Stimulated activated CD4-positive, alpha-beta T cell treated with anti-CD3 and anti-CD28 coated beads, Interleukin-12 subunit alpha, Interleukin-12 subunit beta, amount 100 ng/mL, for 48 hours (primary cell): ENCODE data around the gene SYVN1.
A peak's percentile ranks its signal among the peaks of the same experiment; 100 is the strongest.
"Not testable (repeated sequence)": the region's sequence is repeated elsewhere in the genome, so short reads cannot be mapped to it uniquely, and the experiment has no call there.

Source experiments
- DNase-seq, 3 donors: peaks; one replicate each; pipeline ENCODE4 v3.0.0-alpha.2; 2020; ENCODE audit warnings: low read depth in 2 of 3, low spot score in 1 of 3

Gene SYVN1

DNA sequence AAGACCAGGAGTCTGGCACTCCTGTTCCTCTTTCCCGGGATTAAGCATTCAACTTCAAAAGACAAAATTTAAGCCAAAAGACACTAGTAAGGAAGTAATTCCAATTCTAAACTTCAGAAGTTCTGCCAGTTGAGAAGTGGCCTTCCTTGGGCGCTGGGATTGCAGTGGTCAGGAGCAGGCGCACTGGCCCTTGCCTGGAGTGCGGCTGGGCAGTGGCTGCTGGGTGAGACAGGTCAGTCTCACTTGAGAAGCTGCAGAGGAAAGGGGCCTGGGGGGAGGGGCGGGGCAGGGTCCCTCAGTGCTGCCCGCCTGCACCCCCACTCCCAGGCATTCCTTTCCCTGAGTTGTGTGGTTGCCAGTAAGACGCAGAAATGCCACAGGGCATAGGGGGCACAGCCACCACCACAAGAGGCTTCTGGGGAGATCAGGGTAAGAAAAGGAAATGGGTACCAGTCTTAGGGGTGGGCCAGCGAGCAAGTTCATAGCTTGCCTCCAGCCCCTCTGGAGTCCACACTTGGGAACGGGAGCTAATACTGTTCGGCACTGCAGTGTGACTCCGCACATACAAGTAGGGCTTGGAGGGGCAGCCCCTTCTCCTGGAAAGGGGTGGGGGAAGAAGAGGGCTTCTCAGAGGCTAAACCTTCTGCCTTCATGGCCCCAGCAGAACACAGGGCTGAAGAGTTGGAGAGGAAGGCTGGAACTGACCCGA is 6.7 kb downstream of the SYVN1 start:
- DNase-seq, result no peak

DNA sequence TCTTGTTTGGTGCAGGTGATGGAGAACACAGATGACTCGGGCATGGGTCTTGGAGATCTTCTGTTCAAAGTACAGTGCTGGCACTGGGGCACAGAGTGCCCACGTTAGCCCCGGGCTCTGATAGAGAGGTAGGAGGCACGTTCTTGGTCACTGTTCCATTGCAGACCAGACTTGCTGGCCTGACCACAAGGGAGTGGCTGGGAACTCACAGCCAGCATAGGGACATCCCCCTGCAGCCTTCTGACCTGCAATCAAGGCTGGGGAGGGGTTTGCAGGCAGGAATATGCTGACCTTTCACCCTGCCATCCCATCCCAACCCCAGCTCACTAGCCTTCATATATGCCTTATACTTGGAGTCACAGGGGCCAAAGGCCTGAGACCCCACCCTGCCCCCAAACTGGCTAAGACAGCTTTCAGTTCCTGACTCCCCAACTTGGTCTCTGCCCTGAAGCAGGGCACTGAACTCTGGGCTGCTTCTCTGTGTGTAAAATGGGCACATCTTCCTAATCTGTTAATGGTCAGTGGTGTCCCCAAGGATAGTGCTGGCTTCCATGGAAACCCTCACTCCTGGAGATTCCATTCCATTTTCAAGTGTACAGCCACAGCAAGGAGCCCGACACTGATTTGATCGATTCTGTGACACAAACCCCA is 7.6 kb downstream of the SYVN1 start:
- DNase-seq, result no peak

DNA sequence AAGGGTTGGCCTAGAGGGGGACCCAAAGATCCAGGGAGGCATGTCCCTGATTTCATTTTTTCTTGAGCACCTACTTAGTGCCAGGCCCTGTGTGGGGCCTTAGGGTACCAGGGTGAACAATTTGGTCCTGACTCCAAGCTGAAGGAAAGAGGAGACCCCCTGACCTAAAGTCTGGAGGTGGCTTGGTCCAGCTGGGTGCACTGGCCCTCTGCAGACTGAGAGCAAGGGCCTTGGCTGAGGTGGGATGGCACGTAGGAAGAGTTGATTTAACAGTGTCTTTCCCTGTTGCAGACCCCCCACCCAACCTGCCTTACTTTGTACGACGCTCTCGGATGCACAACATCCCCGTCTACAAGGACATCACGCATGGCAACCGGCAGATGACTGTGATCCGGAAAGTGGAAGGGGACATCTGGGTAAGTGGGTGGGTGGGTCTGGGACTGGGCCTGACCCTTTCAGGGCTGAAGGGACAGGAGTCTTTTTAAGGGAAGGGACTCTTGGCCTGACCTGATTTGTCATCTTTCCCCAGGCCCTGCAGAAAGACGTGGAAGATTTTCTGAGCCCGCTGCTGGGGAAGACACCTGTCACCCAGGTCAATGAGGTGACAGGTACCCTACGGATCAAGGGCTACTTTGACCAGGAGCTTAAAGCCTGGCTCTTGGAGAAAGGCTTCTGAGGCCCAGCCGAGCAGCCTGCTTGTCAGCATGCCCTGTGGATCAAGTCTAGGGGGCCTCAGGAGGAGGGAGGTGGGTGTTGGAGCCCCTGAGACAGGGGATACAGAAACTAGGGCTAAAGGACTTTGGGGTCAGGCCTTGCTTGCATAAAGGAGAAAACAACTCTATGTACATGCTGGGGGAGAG is 8.9 kb downstream of the SYVN1 start:
- no peak for DNase-seq

DNA sequence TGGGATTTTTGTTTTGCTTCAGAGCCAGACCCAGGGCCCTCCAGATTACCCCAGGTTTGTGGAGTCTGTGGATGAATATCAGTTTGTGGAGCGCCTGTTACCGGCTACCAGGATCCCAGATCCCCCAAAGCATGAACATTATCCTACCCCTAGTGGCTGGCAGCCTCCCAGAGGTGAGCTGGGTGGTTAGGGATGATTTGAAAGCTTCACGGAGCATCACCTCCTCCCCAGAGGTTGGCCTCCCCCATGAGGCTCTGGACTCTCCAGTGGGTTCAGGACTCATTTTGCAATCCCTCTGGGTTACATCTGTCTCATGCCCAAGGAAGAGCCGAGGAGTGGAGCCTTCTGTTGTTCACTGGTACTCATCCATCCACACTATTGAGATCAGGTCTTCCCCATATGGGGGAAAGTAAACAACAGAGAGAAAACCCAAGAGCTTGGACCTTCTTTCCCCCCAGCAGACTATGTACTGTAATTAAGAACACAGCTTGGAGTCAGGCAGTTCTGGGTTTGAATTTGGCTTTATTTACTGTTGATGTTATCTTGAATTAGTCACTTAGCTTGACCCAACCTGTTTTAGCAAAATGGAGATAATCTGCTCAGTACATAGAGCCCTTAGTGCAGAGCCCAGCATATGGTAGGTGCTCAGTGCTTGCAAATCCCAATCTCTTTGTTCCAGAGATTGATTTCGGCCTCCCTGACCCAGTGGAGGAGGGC is 9.7 kb downstream of the SYVN1 start:
- no peak for DNase-seq

DNA sequence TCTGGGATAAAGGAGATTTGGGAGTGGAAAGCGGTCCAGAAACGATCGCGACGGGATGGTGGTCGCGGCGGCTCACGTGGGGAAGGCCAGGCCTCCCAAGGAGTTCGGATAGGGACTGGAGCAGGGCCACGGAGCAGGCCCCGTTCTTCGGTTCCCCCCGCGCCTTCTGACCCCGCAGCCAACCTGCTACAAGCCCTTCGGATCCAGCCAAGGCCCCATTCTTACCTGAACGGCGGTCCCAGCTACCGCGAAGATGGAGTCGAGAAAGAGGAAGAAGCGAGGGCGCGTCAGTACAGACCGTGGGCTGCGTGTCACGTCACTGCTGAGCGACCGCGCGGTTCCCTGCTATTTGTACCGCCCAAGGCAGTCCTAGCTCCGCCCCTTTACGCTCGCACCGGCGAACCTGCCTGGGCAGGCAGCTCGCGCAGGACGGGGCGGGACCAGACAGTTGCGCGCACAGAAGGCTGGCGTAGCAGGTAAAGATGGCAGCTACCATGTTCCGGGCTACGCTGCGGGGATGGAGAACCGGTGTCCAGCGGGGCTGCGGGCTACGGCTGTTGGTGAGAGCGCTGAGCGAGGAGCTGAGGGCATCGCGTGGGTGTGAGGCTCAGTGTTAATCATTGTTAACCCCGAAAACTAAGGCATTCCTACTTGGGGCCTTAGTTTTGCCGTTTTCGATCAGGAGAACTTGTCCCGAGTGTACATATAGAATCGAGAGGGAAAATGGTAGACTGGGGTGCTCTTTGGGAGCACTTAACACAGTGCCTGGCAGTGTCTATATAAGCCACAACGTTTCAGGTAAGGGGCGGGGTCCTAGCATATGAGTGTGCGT is 12.2 kb downstream of the SYVN1 start, which contains the start of the genes FAU and MRPL49:
Gene FAU, minus strand, starts transcription at position 270 of the 832 bp plus-strand sequence. CDS start 321 bp downstream, outside the sequence.
Gene MRPL49, plus strand, starts transcription at position 457 of the 832 bp plus-strand sequence. Its CDS starts 26 bp downstream, at position 483.
- DNase-seq, result peak; percentile 97 to 99 (median 97)

DNA sequence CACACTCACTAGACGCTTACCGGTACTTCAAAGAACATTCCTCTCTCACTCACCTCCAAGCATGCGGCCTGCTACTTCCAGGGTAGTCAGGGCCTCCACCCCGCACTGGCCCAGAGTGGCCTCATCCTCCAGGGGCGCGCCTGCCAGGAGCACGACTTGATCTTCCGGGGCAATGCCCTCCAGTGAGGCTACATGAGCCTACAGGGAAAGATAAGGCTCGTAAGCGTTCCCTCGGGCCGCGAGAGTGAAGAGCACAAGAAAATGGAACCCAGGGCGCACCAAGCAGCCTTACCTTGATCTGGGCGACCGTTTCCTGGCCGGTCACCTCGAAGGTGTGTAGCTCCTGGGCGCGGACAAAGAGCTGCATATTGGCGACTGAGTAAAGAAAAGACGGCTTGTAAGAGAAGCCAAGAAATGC is 12.9 kb downstream of the SYVN1 start:
- no peak for DNase-seq

DNA sequence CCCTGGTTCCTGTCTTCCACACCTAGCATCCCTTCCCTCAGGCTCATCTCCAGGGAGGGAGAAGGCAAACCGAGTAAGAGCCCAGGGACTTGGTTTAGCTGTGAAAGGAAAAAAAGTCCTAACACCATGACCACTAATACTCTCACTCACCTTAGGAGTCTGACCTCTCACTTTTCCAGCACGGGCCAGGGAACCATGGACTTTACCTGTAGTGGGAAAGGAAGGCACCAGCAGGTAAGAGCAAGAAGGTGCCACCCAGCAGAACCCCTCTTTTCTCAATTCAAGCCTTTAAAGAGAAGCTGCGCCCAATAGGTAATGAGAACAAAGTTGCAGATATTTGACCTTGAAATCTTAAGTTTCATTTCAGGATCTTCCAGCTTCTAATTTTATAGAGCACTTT is 13.5 kb downstream of the SYVN1 start:
- DNase-seq, result no peak

DNA sequence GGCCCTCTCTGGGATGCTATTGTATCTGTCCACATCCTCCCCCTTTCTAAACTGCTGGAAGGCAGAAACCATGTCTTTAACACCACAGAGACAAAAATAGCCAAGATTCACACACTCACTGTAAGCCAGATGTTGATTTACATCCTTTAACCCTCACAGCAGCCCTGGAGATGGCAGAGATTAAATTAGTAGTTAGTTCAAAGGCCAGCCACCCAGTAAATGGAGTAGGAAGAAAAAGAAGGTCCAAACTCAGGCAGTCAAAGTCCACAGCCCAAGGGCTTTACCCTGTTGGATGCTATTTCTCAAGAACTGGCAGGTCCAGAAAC is 14.7 kb downstream of the SYVN1 start:
- no peak for DNase-seq

DNA sequence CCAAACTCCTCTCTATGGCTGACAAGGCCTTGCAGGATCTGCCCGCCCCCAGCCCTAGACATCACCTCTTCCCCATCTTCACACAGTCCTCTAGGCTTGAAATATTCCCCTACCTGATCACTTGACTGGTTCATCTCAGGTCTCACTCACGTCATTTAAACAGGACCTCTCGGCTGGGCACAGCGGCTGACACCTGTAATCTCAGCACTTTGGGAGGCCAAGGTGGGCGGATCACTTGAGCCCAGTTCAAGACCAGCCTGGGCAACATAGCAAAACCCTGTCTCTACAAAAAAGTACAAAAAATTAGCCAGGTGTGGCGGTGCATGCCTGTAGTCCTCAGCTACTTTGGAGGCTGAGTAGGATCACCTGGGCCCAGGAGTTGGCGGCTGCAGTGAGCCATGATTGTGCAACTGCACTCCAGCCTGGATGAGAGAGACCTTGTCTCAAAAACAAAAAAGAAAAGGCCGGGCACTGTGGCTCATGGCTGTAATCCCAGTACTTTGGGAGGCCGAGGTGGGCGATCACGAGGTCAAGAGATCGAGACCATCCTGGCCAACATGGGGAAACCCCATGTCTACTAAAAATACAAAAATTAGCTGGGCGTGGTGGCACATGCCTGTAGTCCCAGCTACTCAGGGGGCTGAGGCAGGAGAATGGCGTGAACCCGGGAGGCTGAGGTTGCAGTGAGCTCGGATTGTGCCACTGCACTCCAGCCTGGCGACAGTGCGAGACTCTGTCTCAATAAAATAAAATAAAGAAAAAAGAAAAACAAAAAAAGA is 15.2 kb downstream of the SYVN1 start:
- not testable (repeated sequence) for DNase-seq

DNA sequence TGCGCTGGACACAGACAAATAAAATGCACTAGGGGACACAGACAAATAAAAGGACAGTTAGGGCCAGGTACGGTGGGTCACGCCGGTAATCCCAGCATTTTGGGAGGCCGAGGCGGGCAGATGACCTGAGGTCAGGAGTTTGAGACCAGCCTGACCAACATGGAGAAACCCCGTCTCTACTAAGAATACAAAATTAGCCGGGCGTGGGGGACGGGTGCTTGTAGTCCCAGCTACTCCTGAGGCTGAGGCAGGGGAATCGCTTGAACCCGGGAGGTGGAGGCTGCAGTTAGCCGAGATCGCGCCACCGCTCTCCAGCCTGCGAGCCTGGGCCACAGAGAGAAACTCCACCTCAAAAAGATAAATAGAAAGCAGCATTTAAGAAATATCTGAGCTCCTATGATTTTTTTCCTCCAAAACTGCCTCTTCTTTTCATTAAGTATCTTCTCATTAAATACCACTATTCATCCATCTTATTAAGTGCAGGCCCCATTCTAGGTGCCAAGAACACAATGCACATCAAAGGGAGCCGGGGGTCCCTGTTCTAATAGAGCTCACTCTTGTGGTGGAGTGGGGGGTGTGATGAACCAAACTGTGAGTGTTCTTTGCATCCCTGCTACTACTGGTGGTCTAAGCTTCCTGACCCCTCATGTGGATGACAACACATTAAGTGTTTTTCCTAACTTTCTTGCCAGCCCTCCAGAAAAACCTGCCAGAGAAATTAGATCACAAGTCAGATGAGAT is 16.1 kb downstream of the SYVN1 start:
- no peak for DNase-seq

DNA sequence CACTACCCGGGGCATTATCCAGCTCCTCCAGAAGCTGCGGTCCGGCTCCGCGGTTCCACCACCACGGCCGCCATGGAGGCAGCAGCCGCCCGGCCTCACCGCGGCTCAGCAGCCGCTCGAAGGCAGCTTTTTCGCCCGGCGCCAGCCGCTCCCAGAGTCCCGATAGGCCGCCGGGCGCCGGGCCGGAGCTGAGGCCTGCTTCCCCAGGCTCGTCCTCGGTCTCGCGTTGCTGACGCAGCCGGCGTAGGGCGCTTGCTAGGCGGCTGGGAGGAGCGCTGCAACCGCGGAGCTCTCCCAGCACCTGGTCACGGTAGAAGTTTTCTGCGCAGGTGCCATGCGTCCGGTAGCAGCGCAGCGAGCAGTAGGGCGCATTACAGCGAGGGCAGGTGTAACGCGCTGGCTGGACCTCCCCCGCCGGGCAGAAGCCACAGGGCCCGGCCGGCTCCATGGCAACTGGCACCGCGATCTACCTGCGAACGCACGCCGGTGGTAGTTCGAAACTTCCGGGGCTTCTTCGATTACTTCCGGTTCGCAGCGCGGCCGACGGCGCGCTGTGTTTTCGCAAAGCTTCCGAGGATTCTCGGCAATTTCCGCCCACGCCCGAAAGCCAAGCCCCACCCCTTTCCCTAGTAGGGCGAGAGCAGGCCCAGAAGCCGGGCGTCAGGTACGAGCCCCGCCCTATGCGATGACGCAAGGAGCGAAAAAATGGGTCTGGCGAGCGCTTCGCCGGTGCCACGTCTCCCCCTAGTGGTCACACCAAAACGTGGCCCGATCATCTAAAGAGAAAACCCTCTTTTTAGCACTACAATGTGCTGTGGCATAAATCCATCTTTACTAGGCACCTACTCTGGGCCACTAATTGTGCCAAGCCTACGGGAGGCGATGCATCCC is 16.9 kb downstream of the SYVN1 start, which contains the start of gene ZNHIT2:
Gene ZNHIT2, minus strand, starts transcription at position 496 of the 891 bp plus-strand sequence. Its CDS starts 48 bp downstream, at position 448.
- DNase-seq, result peak; percentile 100

DNA sequence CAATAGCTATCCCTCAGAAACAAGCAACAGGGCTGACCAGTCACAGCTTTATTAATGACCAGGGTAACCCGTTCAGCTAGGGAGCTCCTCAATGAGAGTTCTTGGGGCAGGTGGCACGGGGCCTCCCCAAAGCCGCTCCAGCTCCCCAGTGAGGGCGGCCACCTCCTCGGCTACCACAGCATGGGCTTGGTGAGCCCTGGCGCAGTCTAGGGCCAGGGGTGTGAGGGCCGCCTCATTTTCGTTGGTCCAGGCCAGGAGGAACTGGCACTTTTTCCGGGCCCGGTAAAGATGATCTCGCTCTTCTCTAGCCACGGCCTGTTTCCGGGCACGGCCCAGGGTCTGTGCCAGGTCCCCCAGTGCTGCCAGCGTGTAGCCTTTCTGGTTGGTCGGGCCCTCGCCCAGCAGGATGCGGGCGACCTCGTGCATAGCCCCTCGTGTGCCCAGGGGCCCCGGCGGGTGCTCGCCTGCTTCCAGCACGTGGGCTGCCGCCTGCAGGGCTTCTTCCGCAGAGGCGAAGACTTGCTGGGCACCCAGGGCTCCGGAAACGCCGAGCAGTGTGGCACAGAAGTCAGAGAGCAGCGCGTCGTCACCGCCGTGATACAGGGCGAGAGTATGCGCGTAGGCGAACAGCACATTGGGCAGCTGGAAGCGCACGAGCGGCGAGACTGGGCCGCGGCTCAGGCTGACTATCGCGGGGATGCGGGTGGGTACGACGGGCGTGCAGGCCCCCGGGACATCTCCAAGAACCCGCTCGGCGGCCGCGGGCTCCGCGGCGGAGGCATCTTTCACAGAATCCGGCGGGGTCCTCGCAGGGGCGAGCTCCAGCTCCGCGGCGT is 17.7 kb downstream of the SYVN1 start:
- peak; percentile 43 to 67 (median 61) for DNase-seq

DNA sequence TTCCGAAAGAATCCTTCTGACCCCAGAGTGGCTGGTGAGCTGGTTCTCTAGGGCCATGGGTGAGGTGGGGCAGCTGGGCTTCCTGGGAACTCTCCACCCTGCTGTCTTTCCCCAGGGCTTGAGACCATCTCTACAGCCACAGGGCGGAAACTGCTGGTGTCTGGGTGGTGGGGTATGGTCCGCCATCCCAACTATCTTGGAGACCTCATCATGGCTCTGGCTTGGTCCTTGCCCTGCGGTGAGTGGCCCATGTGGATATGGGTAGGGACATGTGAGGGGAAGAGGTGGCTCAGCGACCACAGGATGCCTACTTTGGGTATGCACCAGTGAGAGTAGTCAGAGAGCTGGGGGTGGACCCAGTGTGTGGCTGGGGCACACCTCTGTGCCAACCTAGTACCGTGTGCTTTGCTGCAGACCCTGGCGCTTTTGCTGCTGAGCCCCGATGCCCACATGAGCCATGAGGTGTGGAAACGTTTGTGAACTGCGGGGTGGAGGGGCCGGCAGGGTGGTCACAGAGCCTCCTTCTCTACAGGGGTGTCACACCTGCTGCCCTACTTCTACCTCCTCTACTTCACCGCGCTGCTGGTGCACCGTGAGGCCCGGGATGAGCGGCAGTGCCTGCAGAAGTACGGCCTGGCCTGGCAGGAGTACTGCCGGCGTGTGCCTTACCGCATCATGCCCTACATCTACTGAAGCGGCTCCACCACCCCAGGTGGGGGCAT is 18.8 kb downstream of the SYVN1 start:
- DNase-seq, result no peak

DNA sequence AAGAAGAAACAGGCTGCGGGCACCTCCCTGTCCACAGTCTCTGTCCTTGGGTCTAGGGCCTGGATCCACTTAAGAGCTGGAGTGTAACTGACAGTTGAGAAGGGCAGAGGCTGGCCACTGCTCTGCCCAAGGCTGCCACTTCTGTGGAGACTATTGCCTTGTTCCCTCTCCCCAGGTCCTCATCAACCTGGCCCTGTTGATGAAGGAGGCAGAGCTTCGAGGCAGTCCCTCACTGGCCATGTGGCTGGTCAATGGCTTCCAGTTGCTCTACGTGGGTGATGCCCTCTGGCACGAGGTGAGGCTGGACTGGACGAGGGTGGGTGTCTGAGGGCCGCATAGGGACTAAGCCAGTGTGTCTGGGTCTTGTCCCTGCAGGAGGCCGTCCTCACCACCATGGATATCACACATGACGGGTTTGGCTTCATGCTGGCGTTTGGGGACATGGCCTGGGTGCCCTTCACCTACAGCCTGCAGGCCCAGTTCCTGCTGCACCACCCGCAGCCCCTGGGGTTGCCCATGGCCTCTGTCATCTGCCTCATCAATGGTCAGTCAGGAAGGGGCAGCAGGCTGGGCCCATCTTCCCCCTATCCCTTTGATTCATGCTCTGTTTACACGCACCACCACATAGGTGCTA is 19.7 kb downstream of the SYVN1 start:
- DNase-seq, result no peak

DNA sequence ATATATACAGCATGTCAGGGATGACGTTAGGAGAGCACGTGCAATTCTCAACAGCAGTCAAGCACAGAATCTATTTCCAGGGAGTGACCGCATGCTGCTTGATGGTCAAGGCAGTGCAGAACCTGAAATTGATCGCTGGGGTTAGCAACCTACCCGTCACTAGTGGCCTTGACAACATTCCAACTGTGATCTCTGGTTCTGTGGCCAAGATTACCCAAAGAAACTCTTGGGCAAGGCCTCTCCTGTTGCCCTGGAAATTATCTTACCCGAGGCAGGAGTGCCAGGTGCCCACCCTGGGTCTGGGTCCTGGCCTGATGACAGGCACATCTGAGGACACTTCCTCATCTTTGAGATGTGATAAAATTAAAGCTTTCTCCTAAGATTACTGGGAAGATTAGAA is 20.5 kb downstream of the SYVN1 start:
- no peak for DNase-seq

DNA sequence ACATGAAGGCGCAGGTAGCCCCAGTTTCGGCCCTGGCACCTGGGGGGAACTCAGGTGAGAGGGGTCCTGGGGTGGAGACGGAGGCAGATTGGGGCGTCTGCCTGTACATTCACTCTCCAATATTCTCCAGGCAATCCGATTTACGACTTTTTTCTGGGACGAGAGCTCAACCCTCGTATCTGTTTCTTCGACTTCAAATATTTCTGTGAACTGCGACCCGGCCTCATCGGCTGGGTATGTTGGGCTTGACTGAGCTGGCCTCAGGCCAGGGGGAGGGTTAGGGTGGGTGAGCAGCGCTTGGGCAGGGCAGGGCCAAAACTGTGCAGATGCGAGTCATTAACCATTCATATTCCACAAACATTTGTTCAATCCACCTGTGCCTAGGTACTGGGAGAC is 21.0 kb downstream of the SYVN1 start:
- DNase-seq, result no peak
